AG09319 (cell line): ENCODE measurements around the gene DPP10.

Experiments used
- DNase-seq: peaks from one replicate; pipeline ENCODE4 v3.0.0-alpha.2; 2010; ENCODE audit warnings: low read depth; ENCODE audit errors: extremely low read depth
- CTCF ChIP-seq: IDR thresholded peaks from 2 replicates; pipeline ENCODE4 v1.5.1; 2011; ENCODE audit warnings: low read depth, mild to moderate bottlenecking, inconsistent platforms, low read length, moderate library complexity

The DPP10 gene

DNA sequence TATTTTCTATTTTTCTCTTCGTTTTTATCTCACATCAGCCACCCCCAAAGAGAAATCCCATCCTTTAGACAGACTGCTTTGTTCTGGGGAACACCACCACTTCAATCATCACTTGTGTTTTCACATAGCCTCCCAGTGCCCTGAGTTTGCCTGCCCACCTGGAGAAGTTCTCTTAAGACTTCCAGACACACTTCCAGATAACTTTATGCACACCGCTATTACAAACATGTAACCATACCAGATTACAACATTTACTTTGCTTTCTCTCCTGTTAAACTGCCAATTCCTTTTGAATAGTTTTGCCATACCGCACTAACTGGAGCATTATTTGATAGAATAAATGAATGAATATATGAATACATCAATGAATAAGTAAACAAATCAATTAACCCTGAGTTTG lies 1353.6 kb downstream of the DPP10 start:
- DNase-seq, result no peak
- no peak for TF ChIP-seq CTCF

DNA sequence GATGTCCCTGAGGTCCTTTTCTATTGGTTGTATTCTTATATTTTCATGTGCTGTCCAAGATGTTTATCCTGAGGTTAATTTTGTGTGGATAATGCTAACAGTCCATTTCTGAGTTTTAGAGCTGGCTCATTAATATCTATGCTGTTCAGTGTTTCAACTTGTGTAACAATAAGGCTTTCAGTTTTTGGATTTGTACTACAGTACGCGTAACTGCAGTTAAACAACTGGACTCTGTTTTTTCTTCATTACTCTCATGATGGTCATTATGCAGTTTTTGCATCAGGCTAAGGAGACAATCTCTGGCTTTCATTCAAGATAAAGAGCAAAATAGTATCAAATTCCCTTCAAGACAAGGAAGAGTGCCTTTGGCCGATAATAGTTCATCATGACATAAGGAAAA lies 1364.8 kb downstream of the DPP10 start:
- no peak for DNase-seq
- TF ChIP-seq CTCF, result no peak

DNA sequence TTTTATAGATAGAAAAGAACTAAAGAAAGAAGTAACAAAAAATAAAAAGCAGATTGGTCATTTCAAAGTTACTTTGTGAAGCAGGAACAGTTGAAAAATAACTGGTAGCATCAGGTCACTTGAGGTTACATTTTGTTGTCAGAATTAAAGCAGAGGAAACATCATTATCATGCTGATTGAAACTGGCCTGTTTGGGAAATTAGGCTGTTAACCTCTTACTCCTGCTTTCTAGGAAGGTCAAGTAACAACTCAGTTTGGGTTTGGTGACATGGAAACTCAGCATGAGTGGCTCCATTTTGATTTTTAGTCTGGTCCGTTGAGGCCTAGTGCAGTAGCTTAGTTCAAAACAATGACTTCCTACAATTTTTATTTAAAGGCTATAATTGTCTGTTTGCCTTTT lies 1383.5 kb downstream of the DPP10 start:
- DNase-seq, result no peak
- no peak for TF ChIP-seq CTCF

DNA sequence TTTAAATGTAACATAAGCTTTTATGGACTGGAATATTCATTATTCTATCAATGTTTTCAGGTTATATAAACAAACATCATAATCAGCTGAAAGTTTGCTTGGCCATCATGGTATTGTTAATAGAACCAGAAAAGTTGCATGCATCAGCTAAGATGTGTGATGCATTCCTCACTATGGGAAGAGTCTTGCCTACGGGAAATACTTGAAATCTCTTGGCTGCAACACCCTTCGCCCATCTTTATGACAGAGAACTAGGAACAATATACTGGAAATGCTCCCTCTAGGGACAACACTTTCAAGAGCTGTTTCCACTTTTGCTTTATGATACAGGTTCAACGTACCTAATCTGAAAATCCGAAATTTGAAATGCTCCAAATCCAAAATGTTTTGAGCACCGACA lies 1390.8 kb downstream of the DPP10 start:
- TF ChIP-seq CTCF, result no peak
- no peak for DNase-seq

DNA sequence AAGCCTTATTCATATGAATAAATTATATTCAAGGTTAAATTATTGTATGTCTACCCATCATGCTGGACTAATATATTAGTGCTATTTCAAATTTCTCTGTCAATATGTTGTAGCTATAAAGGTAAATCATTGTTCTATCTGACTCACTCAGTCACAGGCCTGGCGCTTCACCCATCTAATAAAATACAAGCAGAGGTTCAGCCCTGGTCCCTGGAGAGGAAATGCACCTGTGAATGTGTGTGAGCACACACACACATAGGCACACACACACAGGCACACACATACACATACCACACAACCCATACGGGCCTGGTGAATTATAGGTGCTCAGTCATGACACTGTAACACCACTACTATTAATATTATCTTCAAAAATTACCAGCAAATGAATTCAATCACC lies 1396.1 kb downstream of the DPP10 start:
- DNase-seq, result no peak
- no peak for TF ChIP-seq CTCF

- no peak for TF ChIP-seq CTCF
- DNase-seq, result no peak
Observed at GRCh38 chr2:115842306-115842705, 1399.9 kb downstream of the DPP10 start.

DNA sequence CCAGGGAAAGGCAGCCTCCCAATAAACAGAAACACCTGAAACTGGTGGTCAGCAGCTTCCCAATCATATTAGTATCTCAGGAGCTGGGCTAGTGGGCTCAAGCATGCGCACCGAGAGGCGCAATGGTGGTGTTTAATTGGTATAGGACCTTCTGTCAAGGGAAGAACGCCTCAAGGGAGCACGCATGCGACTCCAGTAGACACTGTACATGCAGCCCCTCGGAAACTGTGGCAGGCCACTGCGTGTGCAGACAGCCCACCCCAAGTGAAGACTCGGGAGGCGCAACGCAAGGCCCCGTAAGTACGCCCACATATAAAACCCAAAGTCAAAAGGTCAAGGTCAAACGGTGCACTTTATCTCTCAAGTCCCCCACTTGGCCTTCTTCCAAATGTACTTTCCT lies 1405.8 kb downstream of the DPP10 start:
- DNase-seq, result no peak
- no peak for TF ChIP-seq CTCF
